VCaP (cell line): ENCODE results near the gene CLBA1.

Experiments used
- H3K27ac ChIP-seq: fragments of 450-650 bp; 2 replicates; pipeline ENCODE4 v1.5.1; 2017
- TF ChIP-seq, protein P1 (sequence below): fragments of 450-650 bp; conservative IDR thresholded peaks from 2 replicates; pipeline ENCODE4 v1.5.1; 2017; ENCODE audit warnings: mild to moderate bottlenecking, moderate library complexity

The CLBA1 gene

GRCh38 chr14:105014032-105014431, 28.4 kb downstream of the CLBA1 start:
- H3K27ac ChIP-seq, result peak overlapping the region; percentile 37

GRCh38 chr14:105014631-105015030, 29.0 kb downstream of the CLBA1 start:
- TF ChIP-seq, protein P1, sequence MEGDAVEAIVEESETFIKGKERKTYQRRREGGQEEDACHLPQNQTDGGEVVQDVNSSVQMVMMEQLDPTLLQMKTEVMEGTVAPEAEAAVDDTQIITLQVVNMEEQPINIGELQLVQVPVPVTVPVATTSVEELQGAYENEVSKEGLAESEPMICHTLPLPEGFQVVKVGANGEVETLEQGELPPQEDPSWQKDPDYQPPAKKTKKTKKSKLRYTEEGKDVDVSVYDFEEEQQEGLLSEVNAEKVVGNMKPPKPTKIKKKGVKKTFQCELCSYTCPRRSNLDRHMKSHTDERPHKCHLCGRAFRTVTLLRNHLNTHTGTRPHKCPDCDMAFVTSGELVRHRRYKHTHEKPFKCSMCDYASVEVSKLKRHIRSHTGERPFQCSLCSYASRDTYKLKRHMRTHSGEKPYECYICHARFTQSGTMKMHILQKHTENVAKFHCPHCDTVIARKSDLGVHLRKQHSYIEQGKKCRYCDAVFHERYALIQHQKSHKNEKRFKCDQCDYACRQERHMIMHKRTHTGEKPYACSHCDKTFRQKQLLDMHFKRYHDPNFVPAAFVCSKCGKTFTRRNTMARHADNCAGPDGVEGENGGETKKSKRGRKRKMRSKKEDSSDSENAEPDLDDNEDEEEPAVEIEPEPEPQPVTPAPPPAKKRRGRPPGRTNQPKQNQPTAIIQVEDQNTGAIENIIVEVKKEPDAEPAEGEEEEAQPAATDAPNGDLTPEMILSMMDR, result no peak
- H3K27ac ChIP-seq, result peak overlapping the region; percentile 37

More at GRCh38 chr14:105014032-105014431, 28.4 kb downstream of the CLBA1 start:
- TF ChIP-seq, protein P1, result no peak

- TF ChIP-seq, protein P1, result no peak
Measured at GRCh38 chr14:105015242-105015641, 29.7 kb downstream of the CLBA1 start.

DNA sequence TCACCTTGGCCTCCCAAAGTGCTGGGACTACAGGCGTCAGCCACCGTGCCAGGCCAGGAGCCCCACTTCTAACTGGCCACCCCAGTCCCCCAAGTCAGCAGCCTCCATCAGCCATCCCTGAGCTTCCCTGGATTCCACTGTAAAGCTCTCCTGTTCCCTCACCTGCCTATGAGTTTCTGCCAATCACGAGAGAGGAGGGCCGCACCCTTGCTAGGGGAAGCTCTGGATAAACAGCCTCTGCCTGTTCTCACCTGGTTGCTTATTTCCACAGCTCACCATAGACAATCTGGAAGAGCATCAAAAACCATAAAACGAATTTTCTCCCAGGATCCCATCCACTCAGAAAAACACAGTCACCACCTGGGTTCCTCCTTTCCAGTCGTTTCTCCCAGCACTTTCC, 30.3 kb downstream of the CLBA1 start:
- TF ChIP-seq, protein P1, result no peak
- peak overlapping the region; percentile 41 for H3K27ac ChIP-seq

More at GRCh38 chr14:105015242-105015641, 29.7 kb downstream of the CLBA1 start:
- H3K27ac ChIP-seq, result peak overlapping the region; percentile 41; the same call in 1 of the 2 replicates

DNA sequence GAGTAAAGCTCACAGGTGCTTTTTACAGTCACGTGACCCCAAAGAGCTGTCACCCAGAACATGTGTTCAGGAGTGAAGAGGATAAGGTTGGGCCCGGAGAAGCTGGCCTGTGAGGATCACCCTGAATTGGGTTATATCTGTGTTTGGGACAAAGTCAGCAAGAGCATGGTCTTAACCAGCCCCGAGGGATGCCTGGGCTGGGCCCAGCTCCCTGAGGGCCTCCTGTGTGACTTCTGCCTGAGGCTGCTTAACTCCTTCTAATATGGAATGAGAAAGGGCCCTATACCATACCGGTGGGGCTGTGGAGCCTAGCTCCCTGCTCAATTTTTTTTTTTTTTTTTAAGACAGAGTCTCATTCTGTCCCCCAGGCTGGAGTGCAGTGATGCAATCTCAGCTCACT, 32.8 kb downstream of the CLBA1 start:
- H3K27ac ChIP-seq, result peak overlapping the region; percentile 92; the same call in 1 of the 2 replicates
- TF ChIP-seq, protein P1, result no peak

GRCh38 chr14:105019861-105020814, 34.5 kb downstream of the CLBA1 start:
- peak overlapping the region; percentile 92 for H3K27ac ChIP-seq

More at GRCh38 chr14:105019861-105020814, 34.5 kb downstream of the CLBA1 start:
- TF ChIP-seq, protein P1, result no peak
